Gastroesophageal sphincter (tissue), 2 donors: ENCODE results near the gene ZFHX3.

Experiments
- EP300 ChIP-seq: sonication (generic); formaldehyde crosslinking; IDR thresholded peaks from one replicate; pipeline ENCODE4 v1.6.1; 2017; ENCODE audit warnings: antibody characterized with exemption, mild to moderate bottlenecking
- POLR2A ChIP-seq, 2 donors: fragments of 450-650 bp; IDR thresholded peaks; one replicate each; pipeline ENCODE4 v1.6.1; 2017; ENCODE audit warnings: antibody characterized with exemption in 2 of 2, mild to moderate bottlenecking in 2 of 2, moderate library complexity in 1 of 2
- POLR2AphosphoS5 ChIP-seq: sonication (generic); formaldehyde crosslinking; IDR thresholded peaks from one replicate; pipeline ENCODE4 v1.6.1; 2017; ENCODE audit warnings: antibody characterized with exemption

DNA sequence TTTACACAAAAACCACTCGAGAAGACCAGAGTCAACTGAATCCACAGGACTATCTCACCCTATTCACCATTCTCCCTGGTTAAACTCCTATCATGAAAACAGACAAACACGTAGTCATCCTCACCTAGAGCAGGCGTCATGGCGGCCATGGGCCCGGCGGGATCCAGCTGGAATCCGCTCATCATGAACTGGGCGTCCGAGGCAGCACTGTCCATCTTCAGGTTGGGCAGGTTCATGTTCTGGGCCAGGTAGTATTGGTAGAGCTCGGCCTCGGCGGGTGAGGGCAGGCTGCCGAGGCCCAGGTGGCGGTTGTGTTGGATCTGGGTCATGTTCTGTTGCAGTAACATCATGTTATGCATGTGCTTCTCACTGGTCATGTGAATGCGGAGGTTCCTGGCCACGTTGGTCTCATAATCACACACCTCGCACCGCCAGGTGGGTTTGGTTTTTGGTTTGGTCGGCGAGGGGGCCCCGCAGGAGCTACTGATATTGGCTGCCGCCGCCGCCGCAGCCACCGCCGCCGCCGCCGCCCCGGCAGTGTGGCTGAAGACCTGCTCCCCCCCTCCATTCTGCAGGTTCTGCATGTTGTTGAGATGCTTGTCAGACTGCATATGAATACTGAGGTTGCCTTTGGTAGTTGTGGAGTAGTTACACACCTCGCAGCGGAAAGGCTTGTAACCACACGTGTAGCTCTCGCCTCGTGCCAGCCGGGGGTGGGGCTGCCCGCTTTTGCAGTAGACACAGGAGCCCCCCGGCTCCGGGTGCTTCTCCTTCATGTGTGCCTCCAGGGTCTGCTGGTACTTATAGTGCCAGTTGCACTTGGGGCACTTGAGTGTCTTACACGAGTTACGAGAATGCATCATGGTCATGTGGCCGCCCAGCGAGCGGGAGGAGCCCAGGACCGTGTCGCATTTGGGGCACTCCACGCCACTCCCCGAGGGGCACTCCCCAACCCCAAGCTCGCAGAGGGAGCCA is 90.3 kb downstream of the ZFHX3 start:
- no peak for TF ChIP-seq EP300
- TF ChIP-seq POLR2A (IDR thresholded peaks at IDR 0.05), result no peak
- no peak for TF ChIP-seq POLR2AphosphoS5
